Liver (tissue), 9 donors: Measurements from ENCODE around the gene NECTIN1. TPM values are rescaled to one million over a fixed set of nuclear protein-coding genes. Genes with fewer than 3 reads are reported as not detected.

Experiments used
- DNase-seq: peaks from one replicate; pipeline ENCODE4 v3.0.0-alpha.2; 2017; ENCODE audit warnings: low spot score
- H3K27ac ChIP-seq, 2 donors: one replicate each; pipeline ENCODE4 v1.7.0; 2013; ENCODE audit warnings: inconsistent platforms in 2 of 2, low read length in 2 of 2, control low read depth in 1 of 2, low read depth in 1 of 2, mild to moderate bottlenecking in 1 of 2
- H3K27me3 ChIP-seq, 4 donors: one replicate each; pipeline versions ENCODE4 v1.6.1 to v1.7.0; 2013; ENCODE audit warnings: low read length in 3 of 4, inconsistent platforms in 1 of 4, mild to moderate bottlenecking in 1 of 4, moderate library complexity in 1 of 4; ENCODE audit not compliant: control insufficient read depth in 4 of 4, insufficient read depth in 4 of 4
- H3K36me3 ChIP-seq, 4 donors: one replicate each; pipeline versions ENCODE4 v1.6.1 to v1.7.0; 2013; ENCODE audit warnings: low read length in 3 of 4, mild to moderate bottlenecking in 3 of 4, low read depth in 1 of 4, moderate library complexity in 1 of 4; ENCODE audit not compliant: control insufficient read depth in 4 of 4, insufficient read depth in 3 of 4
- H3K4me1 ChIP-seq, 4 donors: one replicate each; pipeline versions ENCODE4 v1.6.1 to v1.7.0; 2013; ENCODE audit warnings: low read length in 3 of 4, mild to moderate bottlenecking in 3 of 4, moderate library complexity in 1 of 4; ENCODE audit not compliant: control insufficient read depth in 4 of 4, insufficient read depth in 4 of 4
- H3K4me3 ChIP-seq, 3 donors: one replicate each; pipeline versions ENCODE4 v1.6.1 to v1.7.0; 2013; ENCODE audit warnings: low read length in 3 of 3, control low read depth in 1 of 3, low read depth in 1 of 3, mild to moderate bottlenecking in 1 of 3
- H3K9ac ChIP-seq, 2 donors: one replicate each; pipeline ENCODE4 v1.7.0; 2013; ENCODE audit warnings: low read length in 2 of 2, mild to moderate bottlenecking in 2 of 2, moderate library complexity in 2 of 2, control low read depth in 1 of 2, low read depth in 1 of 2
- H3K9me3 ChIP-seq, 4 donors: one replicate each; pipeline versions ENCODE4 v1.6.1 to v1.7.0; 2013; ENCODE audit warnings: low read length in 3 of 4; ENCODE audit not compliant: control insufficient read depth in 4 of 4
- ATF3 ChIP-seq: IDR thresholded peaks from 2 replicates; pipeline ENCODE4 v1.6.1; 2016; ENCODE audit warnings: antibody characterized with exemption
- FOXA1 ChIP-seq: IDR thresholded peaks from 2 replicates; pipeline ENCODE4 v1.6.1; 2016; ENCODE audit warnings: antibody characterized with exemption
- GABPA ChIP-seq, 2 donors: IDR thresholded peaks in 1 of 2; conservative IDR thresholded peaks in 1 of 2; 2 replicates each; pipeline ENCODE4 v1.6.1; 2016; ENCODE audit warnings: antibody characterized with exemption in 2 of 2, mild to moderate bottlenecking in 1 of 2, moderate library complexity in 1 of 2
- HNF4A ChIP-seq, 2 donors: conservative IDR thresholded peaks; 2 replicates each; pipeline ENCODE4 v1.6.1; 2016; ENCODE audit warnings: antibody characterized with exemption in 2 of 2, mild to moderate bottlenecking in 2 of 2
- HNF4G ChIP-seq: IDR thresholded peaks from 2 replicates; pipeline ENCODE4 v1.6.1; 2016; ENCODE audit warnings: antibody characterized with exemption
- JUND ChIP-seq, 2 donors: IDR thresholded peaks; 2 replicates each; pipeline ENCODE4 v1.6.1; 2016; ENCODE audit warnings: antibody characterized with exemption in 2 of 2
- MAX ChIP-seq: IDR thresholded peaks from 2 replicates; pipeline ENCODE4 v1.6.1; 2016; ENCODE audit warnings: antibody characterized with exemption
- RAD21 ChIP-seq, 2 donors: IDR thresholded peaks; 2 replicates each; pipeline ENCODE4 v1.6.1; 2016; ENCODE audit warnings: antibody characterized with exemption in 2 of 2, mild to moderate bottlenecking in 2 of 2
- REST ChIP-seq: IDR thresholded peaks from 2 replicates; pipeline ENCODE4 v1.6.1; 2016; ENCODE audit warnings: antibody characterized with exemption, mild to moderate bottlenecking
- RXRA ChIP-seq, 2 donors: IDR thresholded peaks; 2 replicates each; pipeline ENCODE4 v1.6.1; 2017 to 2018; ENCODE audit warnings: antibody characterized with exemption in 2 of 2, mild to moderate bottlenecking in 1 of 2
- TAF1 ChIP-seq: conservative IDR thresholded peaks from 2 replicates; pipeline ENCODE4 v1.6.1; 2016; ENCODE audit warnings: antibody characterized with exemption, mild to moderate bottlenecking
- ZBTB33 ChIP-seq: IDR thresholded peaks from 2 replicates; pipeline ENCODE4 v1.6.1; 2016; ENCODE audit warnings: antibody characterized with exemption
- WGBS: extraction: QIAGEN DNeasy Blood & Tissue Kit; methylation state at CpG from one replicate; pipeline ENCODE4 v1.1.7; 2013; 5-methylcytosine and 5-hydroxymethylcytosine counted together
- polyA plus RNA-seq, 2 donors: library from polyadenylated mRNA; stranded (reverse) in 1 of 2; unstranded in 1 of 2; fragments of 200-250 nt in 1 of 2; fragments of >200 nt in 1 of 2; fragmentation: Nextera tagmentation in 1 of 2; extraction: Ambion mirVana in 1 of 2; gene quantifications; one replicate each; pipeline versions ENCODE4 v1.2.1 to v1.2.3, GENCODE V29; 2013 to 2015
- total RNA-seq, 2 donors: library from RNA; depleted of rRNA; stranded (reverse); fragments of >200 nt; gene quantifications; one replicate each; pipeline ENCODE4 v1.2.3, GENCODE V29; 2014
- donor health status: healthy.
- donor health status: healthy.
- donor health status: healthy.
- donor health status: healthy.
- donor health status: healthy.

Gene NECTIN1
- total and polyA plus RNA-seq, 4 donors: 0.69 to 7.7 (median 5.0) TPM

GRCh38 chr11:119652907-119653659 lies 75.9 kb downstream of the NECTIN1 start:
- 92% methylated on average over 22 of the region's 22 CpGs for WGBS
- no peak overlapping the region for H3K27ac ChIP-seq
- no peak for DNase-seq
- no peaks in the 10 kb centered on the region for H3K36me3 ChIP-seq
- no peak for TF ChIP-seq MAX
- TF ChIP-seq REST: no peak
- no peak for TF ChIP-seq ZBTB33
- no peak for TF ChIP-seq HNF4G
- TF ChIP-seq GABPA (IDR thresholded peaks at IDR 0.05 in 1 of 2, conservative IDR thresholded peaks at IDR 0.05 in 1 of 2): no peak
- no peak for TF ChIP-seq JUND (IDR thresholded peaks at IDR 0.05)
- TF ChIP-seq FOXA1: no peak
- H3K9ac ChIP-seq: no peak overlapping the region
- no peaks in the 10 kb centered on the region for H3K9me3 ChIP-seq
- H3K4me1 ChIP-seq: no peaks in the 10 kb centered on the region
- no peak overlapping the region for H3K4me3 ChIP-seq
- no peaks in the 10 kb centered on the region for H3K27me3 ChIP-seq

- TF ChIP-seq TAF1 (no peak), FOXA1 (no peak), ATF3 (no peak), MAX (no peak), JUND (IDR thresholded peaks at IDR 0.05) (no peak), REST (no peak), HNF4A (conservative IDR thresholded peaks at IDR 0.05) (no peak), RXRA (IDR thresholded peaks at IDR 0.05) (no peak), RAD21 (IDR thresholded peaks at IDR 0.05) (no peak), HNF4G (no peak)
- no peaks in the 10 kb centered on the region for H3K36me3 ChIP-seq
- no peak overlapping the region for H3K27ac ChIP-seq
- H3K4me3 ChIP-seq: no peak overlapping the region
- H3K4me1 ChIP-seq: no peaks in the 10 kb centered on the region
- DNase-seq: no peak
- 81% methylated on average over 12 of the region's 12 CpGs for WGBS
- H3K9me3 ChIP-seq: no peaks in the 10 kb centered on the region
- no peak overlapping the region for H3K9ac ChIP-seq
- H3K27me3 ChIP-seq: no peaks in the 10 kb centered on the region
Measured at GRCh38 chr11:119651802-119652584, 77.0 kb downstream of the NECTIN1 start.
